Colon (tissue), 2 donors: ENCODE measurements around the gene MEIG1.
A peak's percentile ranks its signal among the peaks of the same experiment; 100 is the strongest.
"Not testable (repeated sequence)": the region's sequence is repeated elsewhere in the genome, so short reads cannot be mapped to it uniquely, and the experiment has no call there.

Experiments
- FAIRE-seq: peaks from 2 replicates; lab custom pipeline; 2012; peaks lifted over from hg19 to GRCh38; lab: Jason Lieb, UNC
- donor health status: control.
- donor health status: control.

Gene MEIG1

DNA sequence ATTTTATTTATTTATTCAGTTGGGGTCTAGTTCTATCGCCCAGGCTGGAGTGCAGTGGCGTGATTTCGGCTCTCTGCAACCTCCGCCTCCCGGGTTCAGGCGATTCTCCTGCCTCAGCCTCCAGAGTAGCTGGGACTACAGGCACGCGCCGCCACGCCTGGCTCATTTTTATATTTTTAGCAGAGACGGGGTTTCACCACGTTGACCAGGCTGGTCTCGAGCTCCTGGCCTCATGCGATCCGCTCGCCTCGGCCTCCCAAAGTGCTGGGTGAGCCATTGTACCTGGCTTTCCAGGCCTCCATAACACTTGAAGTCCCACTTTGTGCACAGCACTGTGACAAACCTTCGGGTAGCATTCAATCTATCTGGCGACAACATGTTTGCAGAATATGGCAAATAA, 4.3 kb upstream of the MEIG1 start:
- no peak for FAIRE-seq

DNA sequence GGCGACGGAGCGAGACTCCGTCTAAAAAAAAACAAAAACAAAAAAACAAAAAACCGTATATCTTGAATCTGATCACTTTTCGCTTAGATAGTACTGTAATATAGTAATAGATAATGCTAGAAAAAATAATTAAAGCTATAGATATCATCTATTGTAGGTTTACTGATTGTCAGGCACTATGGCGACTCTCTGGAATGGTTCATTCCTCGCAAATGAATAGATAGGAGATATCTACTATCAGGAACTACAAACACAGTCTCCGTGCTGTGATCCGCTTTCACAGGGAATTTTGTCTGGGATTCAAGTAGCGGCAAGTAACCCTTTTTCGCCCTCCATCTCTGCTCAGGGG, 342 bp upstream of the MEIG1 start:
- no peak for FAIRE-seq

DNA sequence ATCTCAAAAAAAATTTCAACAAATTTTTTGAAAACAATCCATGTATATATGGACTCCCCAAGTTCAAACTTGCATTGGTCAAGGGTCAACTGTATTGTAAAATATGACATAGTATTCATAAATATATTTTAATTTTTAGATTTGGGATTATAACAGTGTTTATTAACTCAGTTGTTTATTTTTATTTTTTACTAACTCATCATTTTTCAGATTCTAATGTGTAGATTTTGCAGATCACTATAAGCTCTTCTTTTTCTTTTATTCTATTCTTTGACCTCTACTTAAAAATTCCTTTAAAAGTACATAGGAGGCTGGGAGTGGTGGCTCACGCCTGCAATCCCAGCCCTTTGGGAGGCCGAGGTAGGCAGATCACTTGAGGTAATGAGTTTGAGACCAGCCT, 8.7 kb downstream of the MEIG1 start:
- FAIRE-seq = peak; percentile 18

DNA sequence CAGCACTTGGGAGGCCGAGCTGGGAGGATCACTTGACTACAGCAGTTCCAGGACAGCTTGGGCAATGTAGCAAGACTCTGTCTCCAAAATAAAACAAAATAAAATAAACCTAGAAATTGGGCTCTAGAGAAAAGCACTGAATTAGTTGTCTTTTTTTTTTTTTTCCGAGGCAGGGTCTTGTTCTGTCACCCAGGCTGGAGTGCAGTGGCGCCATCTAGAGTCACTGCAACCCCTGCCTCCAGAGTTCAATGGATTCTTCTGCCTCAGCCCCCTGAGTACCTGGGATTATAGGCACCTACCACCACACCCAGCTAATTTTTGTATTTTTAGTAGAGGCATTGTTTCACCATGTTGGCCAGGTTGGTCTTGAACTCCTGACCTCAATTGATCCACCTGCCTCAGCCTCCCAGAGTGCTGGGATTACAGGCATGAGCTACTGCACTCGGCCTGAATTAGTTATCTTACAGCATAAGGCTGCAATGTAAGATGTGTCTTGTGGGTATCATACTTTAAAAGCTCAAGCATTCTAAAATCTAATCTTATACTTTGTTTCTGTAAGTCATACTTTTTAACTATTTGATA, 12.8 kb downstream of the MEIG1 start:
- FAIRE-seq = no peak

DNA sequence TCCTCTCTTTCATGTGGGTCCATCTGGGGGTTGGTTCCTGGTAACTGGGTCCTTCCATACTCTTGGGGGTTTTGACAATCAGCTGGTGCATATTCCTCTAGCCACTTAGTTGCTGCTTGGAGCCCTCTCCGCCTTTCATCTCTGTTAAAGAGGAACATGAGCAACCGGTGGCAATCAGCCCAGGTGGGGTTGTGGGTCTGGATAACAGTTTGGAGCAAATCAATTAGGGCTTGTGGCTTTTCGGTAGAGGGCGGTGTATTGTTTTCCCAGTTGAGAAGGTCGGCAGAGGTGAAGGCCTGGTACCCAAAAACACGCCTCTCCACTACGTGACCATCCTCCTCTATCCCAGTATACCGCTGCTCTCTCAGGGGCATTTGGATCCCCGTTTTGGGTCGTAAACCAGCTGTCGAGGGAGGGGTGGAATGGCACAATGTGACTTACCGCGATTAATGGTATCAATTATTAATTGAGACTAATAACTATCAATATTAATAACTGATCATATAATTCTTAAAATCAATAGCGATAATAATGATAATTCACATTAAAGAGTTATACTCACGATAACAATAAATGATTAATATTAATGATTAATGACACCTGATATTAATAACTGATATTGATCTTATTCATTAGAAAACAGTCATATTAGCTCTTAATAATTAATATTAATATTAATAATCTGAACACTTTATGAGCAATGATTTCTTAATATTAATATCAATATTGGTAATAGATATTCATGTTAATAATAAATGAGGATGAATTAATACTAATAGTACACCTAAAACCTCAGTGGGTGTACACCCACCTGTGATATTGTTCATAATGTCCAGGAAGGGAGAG, 15.2 kb downstream of the MEIG1 start:
- FAIRE-seq = not testable (repeated sequence)

DNA sequence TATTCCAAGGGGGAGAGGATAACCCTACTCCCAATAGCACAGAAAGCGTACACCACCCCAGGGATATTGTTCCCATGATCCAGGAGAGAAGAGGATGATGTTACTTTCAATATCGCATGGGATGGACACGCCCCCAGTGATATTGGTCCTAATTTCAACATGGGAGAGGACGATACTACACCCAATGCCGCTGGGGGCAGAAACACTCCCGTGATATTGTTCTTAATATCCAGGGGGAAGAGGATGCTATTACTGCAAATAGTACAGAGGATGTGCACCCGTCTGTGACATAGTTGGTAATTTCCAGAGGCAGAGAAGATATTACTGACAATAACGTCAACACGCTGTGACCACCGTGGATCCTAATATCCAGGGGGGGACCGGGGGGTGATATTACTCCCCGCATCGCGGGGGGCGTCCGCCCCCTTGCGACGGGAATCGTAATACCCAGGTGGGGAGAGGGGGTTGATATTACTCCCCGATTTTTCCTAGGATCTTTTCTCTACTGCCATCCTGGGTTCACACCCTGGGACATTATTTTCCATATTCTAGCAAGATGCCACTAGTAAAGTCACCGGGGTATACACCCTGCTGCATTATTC, 16.6 kb downstream of the MEIG1 start:
- no peak for FAIRE-seq

DNA sequence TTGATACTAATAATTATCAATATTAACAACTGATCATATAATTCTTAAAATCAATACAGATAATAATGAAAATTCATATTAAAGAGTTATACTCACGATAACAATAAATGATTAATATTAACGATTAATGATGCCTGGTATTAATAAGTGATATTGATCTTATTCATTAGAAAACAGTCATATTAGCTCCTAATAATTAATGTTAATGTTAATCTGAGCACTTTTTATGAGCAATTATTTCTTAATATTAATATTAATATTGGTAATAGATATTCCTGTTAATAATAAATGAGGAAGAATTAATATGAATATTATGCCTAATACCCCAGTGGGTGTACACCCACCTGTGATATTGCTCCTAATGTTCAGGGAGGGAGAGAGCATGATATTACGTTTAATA, 23.6 kb downstream of the MEIG1 start:
- peak; percentile 55 for FAIRE-seq

DNA sequence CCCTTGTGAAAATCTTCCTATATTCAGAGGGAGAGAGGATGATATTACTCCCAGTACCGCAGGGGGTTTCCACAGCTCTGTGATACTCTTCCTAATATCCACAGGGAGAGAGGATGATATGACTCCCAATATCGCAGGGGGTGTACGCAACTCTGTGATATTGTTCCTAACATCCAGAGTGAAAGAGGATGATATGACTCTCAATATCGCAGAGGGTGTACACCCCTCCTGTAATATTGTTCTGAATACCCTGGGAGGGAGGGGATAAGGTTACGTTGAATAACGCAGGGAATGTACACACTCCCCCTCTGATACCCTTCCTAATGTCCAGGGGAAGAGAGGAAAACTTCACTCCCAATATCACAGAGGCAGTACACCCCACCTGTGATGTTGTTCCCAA, 30.4 kb downstream of the MEIG1 start:
- not testable (repeated sequence) for FAIRE-seq

DNA sequence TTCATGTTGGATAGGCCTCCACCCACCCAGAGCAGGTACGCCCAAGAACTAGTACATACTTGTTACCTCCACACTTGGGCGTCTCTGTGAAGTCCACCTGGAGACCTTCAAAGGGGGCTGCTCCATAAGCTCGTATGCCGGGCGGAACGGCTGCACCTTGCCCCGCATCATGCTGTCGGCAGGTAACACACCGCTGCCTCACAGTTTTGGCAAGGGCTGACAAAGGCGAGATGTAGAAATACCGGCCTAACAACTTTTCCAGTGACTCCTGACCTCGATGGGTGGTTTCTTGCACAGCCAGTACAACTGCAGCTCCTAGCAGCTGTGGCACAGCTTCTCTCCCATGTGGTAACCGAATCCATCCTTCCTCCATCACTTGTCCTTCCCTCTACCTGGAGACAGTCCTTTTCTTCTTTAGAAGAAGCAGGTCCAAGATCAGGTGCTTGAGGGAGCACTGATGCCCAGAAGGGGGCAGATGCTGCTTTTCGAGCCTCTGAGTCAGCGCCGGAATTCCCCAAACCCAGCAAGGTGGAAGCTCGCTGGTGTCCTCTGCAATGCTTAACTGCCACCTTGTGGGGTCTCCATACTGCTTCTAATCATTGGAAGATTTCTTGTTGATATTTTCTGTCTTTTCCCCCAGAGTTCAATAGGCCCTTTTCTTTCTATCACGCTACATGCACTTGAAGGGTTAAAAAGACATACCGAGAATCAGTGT, 32.0 kb downstream of the MEIG1 start:
- not testable (repeated sequence) for FAIRE-seq

DNA sequence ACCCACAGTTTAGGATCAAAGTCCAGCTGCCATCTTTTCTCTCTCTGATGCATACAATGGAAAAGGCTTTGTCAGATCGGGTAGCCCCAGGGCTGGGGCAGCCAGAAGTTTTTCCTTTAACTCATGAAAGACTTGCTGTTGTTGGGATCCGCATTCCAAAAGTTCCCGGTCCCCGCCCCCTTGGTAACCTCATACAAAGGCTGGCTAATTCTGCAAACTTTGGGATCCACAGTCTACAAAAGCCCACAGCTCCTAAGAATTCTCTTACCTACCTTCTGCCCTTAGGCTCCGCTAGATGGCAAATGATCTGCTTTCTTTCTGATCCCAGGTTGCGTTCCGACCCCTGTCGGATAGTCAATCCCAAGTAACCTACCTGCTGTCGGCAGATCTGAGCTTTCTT, 33.1 kb downstream of the MEIG1 start:
- not testable (repeated sequence) for FAIRE-seq

DNA sequence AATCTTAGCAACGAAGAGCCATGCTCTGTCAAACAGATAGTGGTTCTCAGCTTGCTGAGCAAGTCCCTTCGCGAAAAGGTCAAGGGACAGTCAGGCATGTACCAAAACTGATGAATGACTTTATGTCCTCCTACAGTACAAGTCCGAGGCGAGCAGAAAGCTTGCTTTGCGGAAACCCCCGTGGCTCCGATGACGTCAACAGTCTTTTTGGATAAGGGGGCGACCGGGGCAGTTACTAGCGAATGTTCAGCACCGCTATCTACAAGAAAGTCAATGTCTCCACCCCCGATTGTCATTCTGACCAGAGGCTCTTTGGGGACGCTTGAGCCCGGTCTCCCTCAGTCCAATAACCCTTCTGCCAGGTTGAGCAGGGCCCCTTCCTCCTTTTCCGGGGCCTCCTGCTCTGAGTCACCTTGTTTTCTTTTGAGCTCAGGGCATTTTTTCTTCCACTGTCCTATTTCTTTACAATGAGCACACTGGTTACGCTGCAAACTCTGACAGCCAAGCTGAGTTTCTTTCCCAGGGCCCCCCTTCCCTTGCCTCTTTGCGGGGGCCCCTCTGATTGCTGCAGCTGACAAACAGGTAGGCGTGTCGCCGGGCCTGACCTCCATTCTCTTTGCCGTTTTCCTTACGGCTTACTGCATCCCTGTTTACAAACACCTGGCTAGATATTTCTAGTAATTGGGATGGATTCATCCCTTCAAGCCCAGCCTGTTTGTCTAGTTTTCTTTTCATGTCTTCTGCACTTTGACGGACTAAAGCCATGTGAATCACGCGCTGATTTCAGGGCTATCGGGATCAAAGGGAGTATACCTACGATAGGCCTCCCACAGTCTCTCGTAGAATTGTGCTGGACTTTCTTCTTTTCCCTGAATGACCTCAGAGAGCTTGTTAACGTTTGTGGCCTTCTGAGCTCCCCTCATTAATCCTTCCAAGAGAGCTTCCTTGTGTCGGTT, 34.6 kb downstream of the MEIG1 start:
- not testable (repeated sequence) for FAIRE-seq

DNA sequence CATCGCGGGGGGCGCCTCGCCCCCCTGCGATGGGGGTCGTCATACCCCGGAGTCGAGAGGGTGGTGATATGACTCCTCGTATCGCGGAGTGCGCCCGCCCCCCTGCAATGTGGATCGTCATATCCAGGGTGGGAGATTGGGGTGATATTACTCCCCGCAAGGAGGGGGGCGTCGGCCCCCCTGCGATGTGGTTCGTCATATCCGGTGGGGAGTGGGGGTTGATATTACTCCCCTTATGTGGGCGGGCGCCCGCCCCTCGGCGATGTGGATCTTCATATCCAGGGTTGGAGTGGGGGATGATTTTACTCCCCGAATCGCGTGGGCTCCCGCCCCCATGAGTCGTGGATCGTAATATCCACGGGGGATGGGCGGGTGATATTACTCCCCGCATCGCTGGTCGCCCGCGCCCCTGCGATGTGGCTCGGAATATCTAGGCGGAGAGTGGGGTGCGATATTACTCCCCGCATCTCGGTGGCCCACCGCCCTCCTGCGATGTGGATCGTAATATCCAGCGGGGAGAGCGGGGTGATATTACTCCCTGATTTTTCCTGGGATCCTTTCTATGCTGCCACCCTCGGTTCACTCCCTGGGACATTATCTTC, 36.9 kb downstream of the MEIG1 start:
- FAIRE-seq = no peak

DNA sequence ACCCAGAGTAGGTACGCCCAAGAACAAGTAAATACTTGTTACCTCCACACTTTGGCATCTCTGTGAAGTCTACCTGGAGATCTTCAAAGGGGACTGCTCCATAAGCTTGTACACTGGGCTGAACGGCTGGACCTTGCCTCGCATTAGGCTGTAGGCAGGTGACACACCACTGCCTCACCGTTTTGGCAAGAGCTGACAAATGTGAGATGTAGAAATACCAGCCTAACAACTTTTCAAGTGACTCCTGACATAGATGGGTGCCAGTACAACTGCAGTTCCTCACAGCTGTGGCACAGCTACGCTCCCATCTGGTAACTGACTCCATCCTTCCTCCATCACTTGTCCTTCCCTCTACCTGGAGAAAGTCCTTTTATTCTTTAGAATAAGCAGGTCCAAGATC, 54.3 kb downstream of the MEIG1 start:
- not testable (repeated sequence) for FAIRE-seq

DNA sequence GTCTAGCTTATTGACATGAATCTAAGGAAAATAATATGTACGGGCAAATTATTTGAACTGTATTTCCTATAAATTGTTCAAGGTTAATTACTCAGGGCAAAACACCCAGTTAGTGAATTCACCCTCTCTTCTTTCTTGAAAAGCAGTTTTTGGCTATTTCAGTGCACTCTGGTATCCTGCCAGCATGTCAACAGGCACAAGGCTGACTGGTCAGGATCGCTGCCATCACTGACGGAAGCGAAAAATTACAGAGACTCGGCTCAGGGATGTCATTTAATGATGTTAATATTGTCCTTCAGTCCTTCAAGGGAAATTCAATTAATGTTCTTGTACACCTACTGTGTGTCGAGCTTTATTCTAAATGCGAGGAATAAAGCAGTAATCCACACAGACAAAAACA, 56.3 kb downstream of the MEIG1 start:
- FAIRE-seq = no peak

DNA sequence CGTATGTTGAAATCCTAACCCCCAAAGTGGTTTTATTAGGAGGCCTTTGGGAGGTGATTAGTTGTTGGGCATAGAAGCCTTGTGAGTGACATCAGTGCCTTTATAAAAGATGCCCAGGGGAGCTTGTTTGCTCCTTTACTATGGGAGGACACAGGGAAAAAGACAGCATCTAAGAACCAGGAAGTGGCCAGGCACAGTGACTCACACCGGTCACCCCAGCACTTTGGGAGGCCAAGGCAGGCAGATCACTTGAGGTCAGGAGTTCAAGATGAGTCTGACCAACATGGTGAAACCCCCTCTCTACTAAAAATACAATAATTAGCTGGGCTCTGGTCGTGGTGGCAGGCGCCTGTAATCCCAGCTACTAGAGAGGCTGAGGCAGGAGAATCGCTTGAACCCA, 61.8 kb downstream of the MEIG1 start:
- FAIRE-seq = not testable (repeated sequence)
